CD4-positive, alpha-beta T cell treated with Interleukin-4 for 1 hour (primary cell): ENCODE results near the gene CD300E.
"Not testable (repeated sequence)": the region's sequence is repeated elsewhere in the genome, so short reads cannot be mapped to it uniquely, and the experiment has no call there.

Experiments used
- DNase-seq, 2 donors: peaks; one replicate each; pipeline ENCODE4 v3.0.0-alpha.2; 2020 to 2022

CD300E gene

GRCh38 chr17:74623693-74624093 is at the start of gene CD300E:
Gene CD300E (minus strand): TSS chr17:74623738. CDS start chr17:74623621, 117 bp downstream.
- no peak for DNase-seq

- DNase-seq, result peak; percentile 71 to 76
Observed at GRCh38 chr17:74671031-74671771, 47.7 kb upstream of the CD300E start.

GRCh38 chr17:74670329-74670728 is 46.8 kb upstream of the CD300E start:
- no peak for DNase-seq

- DNase-seq, result no peak
Observed at GRCh38 chr17:74663561-74663960, 40.0 kb upstream of the CD300E start.

GRCh38 chr17:74659889-74660288 is 36.4 kb upstream of the CD300E start:
- no peak for DNase-seq

- DNase-seq, result no peak
Observed at GRCh38 chr17:74658620-74659019, 35.1 kb upstream of the CD300E start.

- DNase-seq, result no peak
Observed at GRCh38 chr17:74654742-74655141, 31.2 kb upstream of the CD300E start.

GRCh38 chr17:74652020-74652419 is 28.5 kb upstream of the CD300E start:
- no peak for DNase-seq

GRCh38 chr17:74649909-74650308 is 26.4 kb upstream of the CD300E start:
- no peak for DNase-seq

- DNase-seq, result no peak
Observed at GRCh38 chr17:74647871-74648672, 24.5 kb upstream of the CD300E start.

- peak in 1 of 2 donors; percentile 21 for DNase-seq
Observed at GRCh38 chr17:74646231-74646630, 22.7 kb upstream of the CD300E start.

- DNase-seq, result no peak
Observed at GRCh38 chr17:74645010-74645409, 21.5 kb upstream of the CD300E start.

- DNase-seq, result no peak
Observed at GRCh38 chr17:74644419-74644818, 20.9 kb upstream of the CD300E start.

GRCh38 chr17:74643826-74644225 is 20.3 kb upstream of the CD300E start:
- no peak for DNase-seq

GRCh38 chr17:74642995-74643394 is 19.5 kb upstream of the CD300E start:
- DNase-seq, result no peak

- DNase-seq, result no peak
Observed at GRCh38 chr17:74642556-74642955, 19.0 kb upstream of the CD300E start.

GRCh38 chr17:74641958-74642298 is 18.4 kb upstream of the CD300E start:
- DNase-seq, result no peak

GRCh38 chr17:74641224-74641957 is 17.9 kb upstream of the CD300E start:
- peak; percentile 16 to 36 for DNase-seq

- DNase-seq, result peak; percentile 26 to 68
Observed at GRCh38 chr17:74639704-74640151, 16.2 kb upstream of the CD300E start.

- DNase-seq, result no peak
Observed at GRCh38 chr17:74637926-74638325, 14.4 kb upstream of the CD300E start.

- peak in 1 of 2 donors; percentile 36 for DNase-seq
Observed at GRCh38 chr17:74637265-74637664, 13.7 kb upstream of the CD300E start.

- DNase-seq, result not testable (repeated sequence)
Observed at GRCh38 chr17:74636541-74637085, 13.1 kb upstream of the CD300E start.

- DNase-seq, result no peak
Observed at GRCh38 chr17:74635418-74635817, 11.9 kb upstream of the CD300E start.
